Muscle of leg (tissue), 9 donors: ENCODE measurements around the gene TIMM29. TPM values are rescaled to one million over a fixed set of nuclear protein-coding genes. Genes with fewer than 3 reads are reported as not detected.

Experiments used
- polyA plus RNA-seq, 8 donors: library from polyadenylated mRNA; unstranded; fragments of 120-200 nt; gene quantifications; one replicate each; pipeline versions ENCODE4 v1.2.1 to v1.2.3, GENCODE V29; 2013; ENCODE audit warnings: inconsistent platforms in 1 of 8, low replicate concordance in 1 of 8; ENCODE audit not compliant: insufficient read length in 8 of 8, insufficient read depth in 1 of 8
- total RNA-seq: library from RNA; stranded (reverse); fragments of 120-200 nt; gene quantifications from one replicate; pipeline ENCODE4 v1.2.4, GENCODE V29; 2013

TIMM29 gene
- total and polyA plus RNA-seq, 9 donors = 16.9 to 20.3 (median 18.9) TPM

Other genes with a start within 250 kb of the TIMM29 start
- gene QTRT1, start 227.4 kb upstream of the TIMM29 start, total RNA-seq = 25.1 TPM
- gene QTRT1, start 227.4 kb upstream of the TIMM29 start, polyA plus RNA-seq = 10 to 100 TPM; 27.2 to 44.5 (median 35.1) TPM
- gene DNM2, start 210.7 kb upstream of the TIMM29 start, total RNA-seq = 49.9 TPM
- 10 to 100 TPM; 56.9 to 81.7 (median 71.0) TPM for gene DNM2, start 210.7 kb upstream of the TIMM29 start, polyA plus RNA-seq
- gene TMED1, start 92.6 kb upstream of the TIMM29 start, total RNA-seq = 44.1 TPM
- 10 to 100 TPM; 33.8 to 48.8 (median 40.3) TPM for gene TMED1, start 92.6 kb upstream of the TIMM29 start, polyA plus RNA-seq
- gene C19orf38, start 80.4 kb upstream of the TIMM29 start, total RNA-seq = 5.6 TPM
- 1 to 10 TPM; 2.3 to 4.6 (median 4.1) TPM for gene C19orf38, start 80.4 kb upstream of the TIMM29 start, polyA plus RNA-seq
- gene CARM1, start 57.3 kb upstream of the TIMM29 start, total RNA-seq = 21.4 TPM
- 10 to 100 TPM; 51.3 to 72.1 (median 65.0) TPM for gene CARM1, start 57.3 kb upstream of the TIMM29 start, polyA plus RNA-seq
- 37.4 TPM for gene YIPF2, start 172 bp upstream of the TIMM29 start, total RNA-seq
- 10 to 100 TPM; 23.2 to 36.9 (median 31.1) TPM for gene YIPF2, start 172 bp upstream of the TIMM29 start, polyA plus RNA-seq
- 60.2 TPM for gene SMARCA4, start 32.2 kb downstream of the TIMM29 start, total RNA-seq
- 100 to 1,000 TPM in 6 of 8 donors, 10 to 100 TPM in 2; 91.3 to 121 (median 104) TPM for gene SMARCA4, start 32.2 kb downstream of the TIMM29 start, polyA plus RNA-seq
- gene LDLR, start 160.7 kb downstream of the TIMM29 start, total RNA-seq = 13.9 TPM
- 10 to 100 TPM; 16.8 to 34.3 (median 23.9) TPM for gene LDLR, start 160.7 kb downstream of the TIMM29 start, polyA plus RNA-seq
- gene SPC24, start 227.0 kb downstream of the TIMM29 start, total RNA-seq = 18.7 TPM
- 10 to 100 TPM; 10.8 to 18.7 (median 14.4) TPM for gene SPC24, start 227.0 kb downstream of the TIMM29 start, polyA plus RNA-seq